Neuronal stem cell (in vitro differentiated cells): ENCODE data around the gene ARMC6.

Experiments used
- DNase-seq: peaks from one replicate; pipeline ENCODE4 v3.0.0-alpha.2; 2013; ENCODE audit warnings: low spot score
- H2AFZ ChIP-seq: one replicate; pipeline ENCODE4 v1.6.1; 2013; ENCODE audit warnings: mild to moderate bottlenecking, low read length, inconsistent platforms
- H2AK5ac ChIP-seq: 2 replicates; pipeline ENCODE4 v1.6.1; 2013; ENCODE audit warnings: low read depth, mild to moderate bottlenecking, inconsistent platforms, low read length, moderate library complexity, mixed read lengths
- H2BK120ac ChIP-seq: 2 replicates; pipeline ENCODE4 v1.6.1; 2013; ENCODE audit warnings: low read depth, mild to moderate bottlenecking, inconsistent platforms, low read length, moderate library complexity, mixed read lengths
- H2BK12ac ChIP-seq: one replicate; pipeline ENCODE4 v1.6.1; 2013; ENCODE audit warnings: low read length, inconsistent platforms
- H2BK15ac ChIP-seq: 2 replicates; pipeline ENCODE4 v1.6.1; 2013; ENCODE audit warnings: mild to moderate bottlenecking, low read length, inconsistent platforms, mixed read lengths
- H2BK5ac ChIP-seq: one replicate; pipeline ENCODE4 v1.6.1; 2013; ENCODE audit warnings: inconsistent platforms, mild to moderate bottlenecking, low read length, moderate library complexity
- H3K14ac ChIP-seq: one replicate; pipeline ENCODE4 v1.6.1; 2013; ENCODE audit warnings: low read length, inconsistent platforms
- H3K18ac ChIP-seq: 2 replicates; pipeline ENCODE4 v1.6.1; 2013; ENCODE audit warnings: low read length, inconsistent platforms
- H3K23ac ChIP-seq: 2 replicates; pipeline ENCODE4 v1.6.1; 2013; ENCODE audit warnings: low read depth, mild to moderate bottlenecking, mixed read lengths, low read length, inconsistent platforms; ENCODE audit not compliant: poor library complexity
- H3K27ac ChIP-seq: replicated peaks from 3 replicates; pipeline ENCODE4 v1.5.1; 2013; ENCODE audit warnings: low read length, inconsistent platforms
- H3K27me3 ChIP-seq, 3 experiments: 2 replicates each; pipeline ENCODE4 v1.6.1; 2013; ENCODE audit warnings: low read length in 3 of 3, mild to moderate bottlenecking in 2 of 3, inconsistent platforms in 1 of 3, low read depth in 1 of 3, mixed read lengths in 1 of 3, moderate library complexity in 1 of 3; ENCODE audit not compliant: control insufficient read depth in 3 of 3, insufficient read depth in 3 of 3
- H3K36me3 ChIP-seq, 2 donors: replicated peaks in 1 of 2; 2 replicates each; pipeline ENCODE4 v1.6.1; 2013; ENCODE audit warnings: low read length in 2 of 2; ENCODE audit not compliant: control insufficient read depth in 2 of 2, insufficient read depth in 2 of 2
- H3K4ac ChIP-seq: 2 replicates; pipeline ENCODE4 v1.6.1; 2013; ENCODE audit warnings: inconsistent platforms, mild to moderate bottlenecking, low read length, moderate library complexity
- H3K4me1 ChIP-seq, 2 donors: 1 replicate in 1 of 2; 2 replicates in 1 of 2; pipeline ENCODE4 v1.6.1; 2013; ENCODE audit warnings: low read length in 2 of 2, low read depth in 1 of 2; ENCODE audit not compliant: control insufficient read depth in 2 of 2, insufficient read depth in 1 of 2
- H3K4me2 ChIP-seq: one replicate; pipeline ENCODE4 v1.6.1; 2013; ENCODE audit warnings: mild to moderate bottlenecking, low read length, inconsistent platforms; ENCODE audit not compliant: insufficient read depth, poor library complexity, severe bottlenecking
- H3K4me3 ChIP-seq, 2 donors: 2 replicates each; pipeline ENCODE4 v1.5.1; 2013; ENCODE audit warnings: low read length in 2 of 2, mild to moderate bottlenecking in 2 of 2, inconsistent platforms in 1 of 2, moderate library complexity in 1 of 2
- H3K79me1 ChIP-seq: one replicate; pipeline ENCODE4 v1.6.1; 2013; ENCODE audit warnings: low read depth, mild to moderate bottlenecking, inconsistent platforms, low read length, moderate library complexity
- H3K9ac ChIP-seq: one replicate; pipeline ENCODE4 v1.6.1; 2013; ENCODE audit warnings: mild to moderate bottlenecking, low read depth, low read length, inconsistent platforms; ENCODE audit not compliant: poor library complexity
- H3K9me3 ChIP-seq, 2 donors: replicated peaks in 1 of 2; 2 replicates each; pipeline versions ENCODE3 to v1.6.1; 2013; ENCODE audit warnings: low read length in 2 of 2, mild to moderate bottlenecking in 2 of 2, inconsistent platforms in 1 of 2, low read depth in 1 of 2, mixed read lengths in 1 of 2, moderate library complexity in 1 of 2; ENCODE audit not compliant: control insufficient read depth in 2 of 2, insufficient read depth in 1 of 2
- H4K8ac ChIP-seq: one replicate; pipeline ENCODE4 v1.6.1; 2013; ENCODE audit warnings: low read depth, mild to moderate bottlenecking, inconsistent platforms, low read length, moderate library complexity
- H4K91ac ChIP-seq: one replicate; pipeline ENCODE4 v1.6.1; 2013; ENCODE audit warnings: low read length, low read depth, mild to moderate bottlenecking, inconsistent platforms; ENCODE audit not compliant: poor library complexity
- whole genome bisulfite sequencing, 2 donors: extraction: QIAGEN DNeasy Blood & Tissue Kit; methylation state at CpG; one replicate each; pipeline ENCODE4 v1.1.7; 2013; ENCODE audit warnings: missing lambda C conversion rate in 2 of 2, mixed read lengths in 1 of 2; ENCODE audit not compliant: insufficient read length in 2 of 2, insufficient replicate concordance in 1 of 2; ENCODE audit errors: extremely low coverage in 2 of 2; 5-methylcytosine and 5-hydroxymethylcytosine counted together

ARMC6 gene

GRCh38 chr19:19071897-19072296, 38.5 kb downstream of the ARMC6 start:
- no peak overlapping the region for H3K23ac ChIP-seq
- no peak overlapping the region for H3K4me2 ChIP-seq
- no peak overlapping the region for H3K18ac ChIP-seq
- no peak overlapping the region for H4K8ac ChIP-seq
- peaks cover 0 to 8% (median 0%) of the 10 kb centered on the region in 3 experiments for H3K27me3 ChIP-seq
- no peak overlapping the region for H3K4ac ChIP-seq
- peaks cover 2% of the 10 kb centered on the region for H3K79me1 ChIP-seq
- H3K14ac ChIP-seq: no peak overlapping the region
- H2BK15ac ChIP-seq: no peak overlapping the region
- no peak overlapping the region for H2AFZ ChIP-seq
- no peak overlapping the region for H2AK5ac ChIP-seq
- no peak overlapping the region for H2BK120ac ChIP-seq
- DNase-seq: no peak
- H3K9me3 ChIP-seq: peaks cover 0 to 2% of the 10 kb centered on the region in 2 donors
- no peaks in the 10 kb centered on the region for H3K36me3 ChIP-seq
- no CpG with 5 or more reads among the region's 8 CpGs for WGBS, 2 donors
- H3K9ac ChIP-seq: no peak overlapping the region
- H3K27ac ChIP-seq: no peak overlapping the region
- H3K4me3 ChIP-seq: no peak overlapping the region
- no peak overlapping the region for H2BK5ac ChIP-seq
- peaks cover 0 to 5% of the 10 kb centered on the region in 2 donors for H3K4me1 ChIP-seq
- no peak overlapping the region for H4K91ac ChIP-seq
- no peak overlapping the region for H2BK12ac ChIP-seq

DNA sequence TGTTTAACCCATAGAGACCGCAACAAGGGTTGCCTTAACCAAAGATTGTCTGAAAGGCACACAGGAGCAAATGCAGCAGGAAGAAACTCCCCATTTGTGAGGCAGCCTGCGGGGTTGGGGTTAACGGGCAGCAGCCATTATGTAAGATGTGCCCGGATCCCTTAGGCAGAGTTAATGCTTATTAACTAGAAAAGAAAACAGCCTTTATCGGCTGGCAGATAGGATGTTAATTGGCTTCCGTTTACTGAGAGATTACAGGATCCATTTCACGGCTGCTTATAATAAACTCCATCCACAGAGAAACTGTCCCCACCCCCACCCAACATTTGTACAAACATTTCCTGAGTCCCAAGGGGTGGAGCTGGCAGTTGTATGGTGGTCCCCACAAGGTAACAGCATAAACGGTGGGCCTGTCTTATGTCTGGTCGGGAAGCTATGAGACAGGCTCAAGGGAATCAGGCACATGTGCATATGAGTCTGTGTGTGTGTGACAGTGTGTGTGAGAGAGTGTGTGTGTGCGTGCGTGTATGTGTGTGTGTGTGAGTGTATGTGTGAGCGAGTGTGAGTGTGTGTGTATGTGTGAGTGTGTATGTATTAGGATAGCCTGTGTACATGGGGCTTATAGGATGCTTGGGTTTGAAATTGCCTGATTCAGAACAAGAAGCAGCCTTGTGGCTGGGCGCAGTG, 40.9 kb downstream of the ARMC6 start:
- no peak overlapping the region for H2AFZ ChIP-seq

GRCh38 chr19:19075126-19075525, 41.7 kb downstream of the ARMC6 start:
- Histone ChIP-seq H2AFZ (no peak overlapping the region), H2AK5ac (no peak overlapping the region), H3K23ac (no peak overlapping the region), H2BK15ac (no peak overlapping the region), H3K27ac (no peak overlapping the region), H3K4me3 (no peak overlapping the region), H3K9ac (no peak overlapping the region), H3K27me3 (peaks cover 0 to 11% (median 0%) of the 10 kb centered on the region in 3 experiments), H2BK12ac (no peak overlapping the region), H2BK5ac (no peak overlapping the region), H3K79me1 (peaks cover 2% of the 10 kb centered on the region), H3K14ac (no peak overlapping the region), H3K4ac (no peak overlapping the region), H2BK120ac (no peak overlapping the region), H3K36me3 (no peaks in the 10 kb centered on the region), H4K91ac (no peak overlapping the region), H3K4me1 (peaks cover 0 to 5% of the 10 kb centered on the region in 2 donors), H3K4me2 (no peak overlapping the region), H3K18ac (no peak overlapping the region), H4K8ac (no peak overlapping the region), H3K9me3 (peaks cover 0 to 2% of the 10 kb centered on the region in 2 donors)
- no CpG with 5 or more reads among the region's 8 CpGs for WGBS, 2 donors
- no peak for DNase-seq

More for the DNA sequence above, 40.9 kb downstream of the ARMC6 start:
- Histone ChIP-seq H2BK5ac (no peak overlapping the region), H3K18ac (no peak overlapping the region), H3K4me3 (peak overlapping the region in 1 of 2 donors; percentile 39), H2BK12ac (no peak overlapping the region), H3K14ac (no peak overlapping the region), H3K9me3 (peaks cover 0 to 2% of the 10 kb centered on the region in 2 donors), H3K4me1 (peaks cover 0 to 5% of the 10 kb centered on the region in 2 donors), H2BK15ac (no peak overlapping the region), H3K23ac (no peak overlapping the region), H4K91ac (no peak overlapping the region), H3K9ac (peak overlapping the region; percentile 71), H3K27ac (peak overlapping the region; percentile 13), H4K8ac (no peak overlapping the region), H3K36me3 (no peaks in the 10 kb centered on the region), H3K4ac (no peak overlapping the region), H3K79me1 (peaks cover 2% of the 10 kb centered on the region), H3K27me3 (peaks cover 0 to 11% (median 0%) of the 10 kb centered on the region in 3 experiments), H3K4me2 (no peak overlapping the region), H2AK5ac (no peak overlapping the region), H2BK120ac (no peak overlapping the region)
- 100% methylated on average over 1 to 3 of the region's 13 CpGs for WGBS, 2 donors
- no peak for DNase-seq

DNA sequence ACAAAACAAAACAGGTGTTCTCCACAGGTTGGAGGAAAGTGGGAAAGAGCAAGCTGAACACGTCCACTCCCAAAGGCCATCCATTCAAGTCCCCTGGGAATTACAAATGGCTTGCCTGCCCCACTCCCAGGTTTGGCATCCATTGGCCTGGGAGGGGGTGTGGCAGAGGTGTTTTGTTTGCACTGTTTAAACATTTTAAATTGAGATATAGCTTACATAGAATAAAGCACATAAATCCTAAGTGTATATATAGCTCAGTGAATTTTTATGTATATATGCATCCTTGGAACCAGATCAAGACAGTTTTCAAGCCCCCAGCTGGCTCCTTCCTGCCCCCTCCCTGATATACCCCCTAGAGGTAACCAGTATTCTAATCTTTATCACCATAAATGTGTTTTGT, 43.1 kb downstream of the ARMC6 start:
- H3K36me3 ChIP-seq: no peaks in the 10 kb centered on the region
- no peak overlapping the region for H2BK120ac ChIP-seq
- H3K4me2 ChIP-seq: no peak overlapping the region
- H3K4me1 ChIP-seq: peaks cover 0 to 5% of the 10 kb centered on the region in 2 donors
- no peak overlapping the region for H2BK5ac ChIP-seq
- H2BK15ac ChIP-seq: no peak overlapping the region
- no peak overlapping the region for H2AK5ac ChIP-seq
- no peak overlapping the region for H2AFZ ChIP-seq
- H3K18ac ChIP-seq: no peak overlapping the region
- no peak overlapping the region for H3K23ac ChIP-seq
- H4K91ac ChIP-seq: no peak overlapping the region
- peaks cover 0 to 11% (median 0%) of the 10 kb centered on the region in 3 experiments for H3K27me3 ChIP-seq
- H3K4ac ChIP-seq: no peak overlapping the region
- no peak for DNase-seq
- H3K27ac ChIP-seq: no peak overlapping the region
- WGBS, 2 donors: no CpG with 5 or more reads among the region's 1 CpG
- H3K4me3 ChIP-seq: no peak overlapping the region
- H3K14ac ChIP-seq: no peak overlapping the region
- H3K9ac ChIP-seq: no peak overlapping the region
- no peak overlapping the region for H4K8ac ChIP-seq
- H3K9me3 ChIP-seq: peaks cover 0 to 2% of the 10 kb centered on the region in 2 donors
- H3K79me1 ChIP-seq: peaks cover 2% of the 10 kb centered on the region
- H2BK12ac ChIP-seq: no peak overlapping the region
